Dermis microvascular lymphatic vessel endothelial cell (primary cell): ENCODE data around the gene RHOXF2B. TPM values are rescaled to one million over a fixed set of nuclear protein-coding genes. Genes with fewer than 3 reads are reported as not detected.
"Not testable (repeated sequence)": the region's sequence is repeated elsewhere in the genome, so short reads cannot be mapped to it uniquely, and the experiment has no call there.

ENCODE experiments used
- DNase-seq, 2 donors: peaks; one replicate each; pipeline versions ENCODE4 v3.0.0 to v3.0.0-alpha.2; 2010; ENCODE audit warnings: low read depth in 2 of 2
- total RNA-seq: library from RNA; depleted of rRNA; stranded (reverse); fragments of >200 nt; gene quantifications from 2 replicates; pipeline ENCODE4 v1.2.1, GENCODE V29; 2014

The RHOXF2B gene
- not detected in 2 replicates for total RNA-seq

GRCh38 chrX:120077590-120077989 lies at the start of gene RHOXF2B:
Gene RHOXF2B (minus strand): TSS chrX:120077690. CDS start chrX:120077552, 138 bp downstream.
- not testable (repeated sequence) for DNase-seq

- no peak for DNase-seq
These were observed 48.0 kb upstream of the RHOXF2B start for GRCh38 chrX:120125444-120125843.

GRCh38 chrX:120120223-120120622 lies 42.7 kb upstream of the RHOXF2B start:
- no peak for DNase-seq

- DNase-seq, result no peak
These were observed 38.0 kb upstream of the RHOXF2B start, which contains the start of gene RHOXF1 for GRCh38 chrX:120115438-120115963. Gene RHOXF1 (minus strand): TSS chrX:120115913. CDS start chrX:120115862, 51 bp downstream.

GRCh38 chrX:120111611-120112010 lies 34.1 kb upstream of the RHOXF2B start:
- DNase-seq, result no peak

GRCh38 chrX:120109378-120109777 lies 31.9 kb upstream of the RHOXF2B start:
- no peak for DNase-seq

GRCh38 chrX:120104707-120105106 lies 27.2 kb upstream of the RHOXF2B start:
- not testable (repeated sequence) for DNase-seq

- DNase-seq, result not testable (repeated sequence)
These were observed 23.6 kb upstream of the RHOXF2B start for GRCh38 chrX:120101057-120101456.

GRCh38 chrX:120090208-120090607 lies 12.7 kb upstream of the RHOXF2B start:
- no peak for DNase-seq

GRCh38 chrX:120087289-120088017 lies 10.0 kb upstream of the RHOXF2B start:
- no peak for DNase-seq

GRCh38 chrX:120085553-120086185 lies 8.2 kb upstream of the RHOXF2B start:
- not testable (repeated sequence) for DNase-seq

- DNase-seq, result not testable (repeated sequence)
These were observed 11.3 kb downstream of the RHOXF2B start for GRCh38 chrX:120066169-120066568.

- not testable (repeated sequence) for DNase-seq
These were observed 34.8 kb downstream of the RHOXF2B start for GRCh38 chrX:120042712-120043111.

GRCh38 chrX:120042247-120042646 lies 35.2 kb downstream of the RHOXF2B start:
- DNase-seq, result not testable (repeated sequence)

- DNase-seq, result not testable (repeated sequence)
These were observed 37.3 kb downstream of the RHOXF2B start for GRCh38 chrX:120040176-120040575.

- DNase-seq, result not testable (repeated sequence)
These were observed 38.3 kb downstream of the RHOXF2B start for GRCh38 chrX:120039087-120039733.

- no peak for DNase-seq
These were observed 40.8 kb downstream of the RHOXF2B start for GRCh38 chrX:120036704-120037103.

- not testable (repeated sequence) for DNase-seq
These were observed 41.8 kb downstream of the RHOXF2B start for GRCh38 chrX:120035522-120036309.

- no peak for DNase-seq
These were observed 48.1 kb downstream of the RHOXF2B start for GRCh38 chrX:120029354-120029753.

- DNase-seq, result no peak
These were observed 54.2 kb downstream of the RHOXF2B start for GRCh38 chrX:120023259-120023658.

- no peak for DNase-seq
These were observed 54.7 kb downstream of the RHOXF2B start for GRCh38 chrX:120022763-120023162.
